Activated B cell treated with CpG ODN at 0.5 μM for 24 hours (primary cell): ENCODE measurements around the gene UBIAD1. TPM values are rescaled to one million over a fixed set of nuclear protein-coding genes. Genes with fewer than 3 reads are reported as not detected.
"Not testable (repeated sequence)": the region's sequence is repeated elsewhere in the genome, so short reads cannot be mapped to it uniquely, and the experiment has no call there.

Experiments
- ATAC-seq: fragments of 200-7000 bp; cut with Tn5 transposase; one replicate; pipeline ENCODE4 v1.10.0; 2021; ENCODE audit warnings: low read depth, mild to moderate bottlenecking, moderate library complexity
- CTCF ChIA-PET: fragments of 350-600 bp; sonication (Branson Sonifier 250); formaldehyde crosslinking; loops from one replicate; lab custom pipeline; 2021; ENCODE audit warnings: antibody characterized with exemption; lab: Charles Lee
- POLR2A ChIA-PET: fragments of 350-600 bp; sonication (Branson Sonifier 250); formaldehyde crosslinking; loops from one replicate; lab custom pipeline; 2021; ENCODE audit warnings: antibody characterized with exemption; lab: Charles Lee
- DNase-seq: peaks from one replicate; pipeline ENCODE4 v3.0.0; 2022
- H3K27ac Mint-ChIP-seq: one replicate; pipeline ENCODE4 v1.8.0; 2020; ENCODE audit warnings: mixed read lengths
- H3K27me3 Mint-ChIP-seq: one replicate; pipeline ENCODE4 v1.8.0; 2021; ENCODE audit warnings: mixed read lengths
- H3K36me3 Mint-ChIP-seq: one replicate; pipeline ENCODE4 v1.8.0; 2021; ENCODE audit warnings: low read depth, mixed read lengths
- H3K4me1 Mint-ChIP-seq: one replicate; pipeline ENCODE4 v1.8.0; 2021; ENCODE audit warnings: mixed read lengths
- H3K4me3 Mint-ChIP-seq: one replicate; pipeline ENCODE4 v1.8.0; 2020; ENCODE audit warnings: mild to moderate bottlenecking, mixed read lengths
- H3K9me3 Mint-ChIP-seq: one replicate; pipeline ENCODE4 v1.8.0; 2020; ENCODE audit warnings: mixed read lengths
- intact Hi-C: fragments of 100-400 bp; cut with micrococcal nuclease; formaldehyde crosslinking; loops from one replicate; pipeline ENCODE4 v1.15.1; 2024
- total RNA-seq: library from RNA; stranded (reverse); gene quantifications from 2 replicates; pipeline ENCODE4 v1.2.3, GENCODE V29; 2022
- TF ChIP-seq, protein P1 (sequence below): fragments of 200-600 bp; IDR thresholded peaks from one replicate; pipeline ENCODE4 v1.8.0; 2022; ENCODE audit warnings: antibody characterized with exemption, mild to moderate bottlenecking

Gene UBIAD1
- total RNA-seq, 1 donor from 2014 or later: 27.8 TPM

DNA sequence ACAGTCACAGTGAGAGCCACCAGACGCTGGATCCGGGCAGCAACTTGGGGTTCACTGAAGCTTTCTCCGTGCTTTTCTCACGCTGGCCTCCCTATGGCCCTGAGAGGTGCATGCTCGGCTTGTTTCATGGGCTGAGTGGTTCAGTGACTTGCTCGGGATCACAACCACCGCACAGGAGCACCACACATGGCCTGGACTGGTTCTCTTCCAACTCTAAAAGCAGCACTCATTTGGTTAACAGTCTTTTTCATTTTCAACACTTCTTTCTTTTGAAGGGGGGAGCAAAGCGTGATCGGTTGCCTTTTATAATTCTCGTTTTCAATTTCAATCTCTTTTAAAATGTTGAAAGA, 26.2 kb downstream of the UBIAD1 start:
- Mint-ChIP-seq H3K27me3 (no peaks in the 10 kb centered on the region), H3K36me3 (peaks cover 29% of the 10 kb centered on the region), H3K9me3 (no peaks in the 10 kb centered on the region), H3K27ac (no peak overlapping the region), H3K4me1 (no peaks in the 10 kb centered on the region), H3K4me3 (no peak overlapping the region)
- CTCF ChIA-PET: no interaction called here
- DNase-seq (no peak), ATAC-seq (no peak)
- POLR2A ChIA-PET: no interaction called here
- intact Hi-C loops: no loop called here
- TF ChIP-seq, protein P1, sequence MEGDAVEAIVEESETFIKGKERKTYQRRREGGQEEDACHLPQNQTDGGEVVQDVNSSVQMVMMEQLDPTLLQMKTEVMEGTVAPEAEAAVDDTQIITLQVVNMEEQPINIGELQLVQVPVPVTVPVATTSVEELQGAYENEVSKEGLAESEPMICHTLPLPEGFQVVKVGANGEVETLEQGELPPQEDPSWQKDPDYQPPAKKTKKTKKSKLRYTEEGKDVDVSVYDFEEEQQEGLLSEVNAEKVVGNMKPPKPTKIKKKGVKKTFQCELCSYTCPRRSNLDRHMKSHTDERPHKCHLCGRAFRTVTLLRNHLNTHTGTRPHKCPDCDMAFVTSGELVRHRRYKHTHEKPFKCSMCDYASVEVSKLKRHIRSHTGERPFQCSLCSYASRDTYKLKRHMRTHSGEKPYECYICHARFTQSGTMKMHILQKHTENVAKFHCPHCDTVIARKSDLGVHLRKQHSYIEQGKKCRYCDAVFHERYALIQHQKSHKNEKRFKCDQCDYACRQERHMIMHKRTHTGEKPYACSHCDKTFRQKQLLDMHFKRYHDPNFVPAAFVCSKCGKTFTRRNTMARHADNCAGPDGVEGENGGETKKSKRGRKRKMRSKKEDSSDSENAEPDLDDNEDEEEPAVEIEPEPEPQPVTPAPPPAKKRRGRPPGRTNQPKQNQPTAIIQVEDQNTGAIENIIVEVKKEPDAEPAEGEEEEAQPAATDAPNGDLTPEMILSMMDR: no peak

DNA sequence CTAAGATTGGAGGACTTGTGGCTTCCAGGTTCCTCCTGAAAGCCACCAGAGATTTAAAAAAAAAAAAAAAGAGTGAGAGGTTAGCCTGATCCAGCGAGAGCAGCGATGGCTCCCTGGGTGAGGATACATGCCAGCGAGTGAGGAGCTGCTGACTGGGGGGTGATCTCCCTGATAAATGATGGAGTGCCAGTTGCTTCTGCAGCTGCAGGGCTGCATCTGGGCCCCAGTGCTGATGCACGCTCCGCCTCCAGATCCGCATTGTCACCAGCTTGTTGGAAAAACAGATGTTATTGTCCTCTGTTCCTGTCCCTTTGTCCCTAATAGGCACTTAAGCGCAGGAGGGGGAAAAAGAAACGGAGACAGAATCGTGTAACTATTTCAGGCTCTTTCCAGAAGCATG, 28.6 kb downstream of the UBIAD1 start:
- H3K4me3 Mint-ChIP-seq: no peak overlapping the region
- DNase-seq (no peak), ATAC-seq (no peak)
- TF ChIP-seq, protein P1: no peak
- no peaks in the 10 kb centered on the region for H3K9me3 Mint-ChIP-seq
- ChIA-PET CTCF (no interaction called here), POLR2A (no interaction called here)
- no peak overlapping the region for H3K27ac Mint-ChIP-seq
- intact Hi-C loops: no loop called here
- no peaks in the 10 kb centered on the region for H3K27me3 Mint-ChIP-seq
- no peaks in the 10 kb centered on the region for H3K4me1 Mint-ChIP-seq
- H3K36me3 Mint-ChIP-seq: peaks cover 13% of the 10 kb centered on the region

DNA sequence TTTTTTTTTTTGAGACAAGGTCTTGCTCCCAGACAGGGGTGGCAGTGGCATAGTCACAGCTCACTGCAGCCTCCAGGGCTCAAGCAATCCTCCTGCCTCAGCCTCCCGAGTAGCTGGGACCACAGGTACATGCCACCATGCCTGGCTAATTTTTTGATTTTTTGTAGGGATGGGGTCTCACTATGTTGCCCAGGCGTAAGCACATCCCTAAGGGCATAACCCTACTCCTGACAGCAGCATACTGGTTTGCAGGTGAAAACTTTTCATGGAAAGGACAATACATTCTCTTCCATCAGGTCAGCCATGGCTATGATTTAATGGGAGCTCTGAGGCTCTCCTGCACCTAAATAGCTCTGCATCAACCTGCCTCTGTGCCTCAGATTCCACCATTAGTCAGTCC, 29.4 kb downstream of the UBIAD1 start:
- TF ChIP-seq, protein P1: no peak
- POLR2A ChIA-PET: no interaction called here
- Mint-ChIP-seq H3K4me3 (no peak overlapping the region), H3K4me1 (no peaks in the 10 kb centered on the region), H3K27ac (no peak overlapping the region), H3K9me3 (no peaks in the 10 kb centered on the region), H3K27me3 (no peaks in the 10 kb centered on the region), H3K36me3 (peaks cover 7% of the 10 kb centered on the region)
- ATAC-seq: no peak
- DNase-seq: no peak
- CTCF ChIA-PET: no interaction called here
- intact Hi-C loops: no loop called here

DNA sequence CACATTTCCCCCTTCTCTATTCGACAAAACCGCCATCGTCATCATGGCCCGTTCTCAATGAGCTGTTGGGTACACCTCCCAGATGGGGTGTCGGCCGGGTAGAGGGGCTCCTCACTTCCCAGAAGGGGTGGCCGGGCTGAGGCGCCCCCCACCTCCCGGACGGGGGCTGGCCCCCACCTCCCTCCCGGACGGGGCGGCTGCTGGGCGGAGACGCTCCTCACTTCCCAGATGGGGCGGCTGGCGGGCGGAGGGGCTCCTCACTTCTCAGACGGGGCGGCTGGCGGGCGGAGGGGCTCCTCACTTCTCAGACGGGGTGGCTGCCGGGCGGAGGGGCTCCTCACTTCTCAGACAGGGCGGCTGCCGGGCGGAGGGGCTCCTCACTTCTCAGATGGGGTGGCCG, 32.5 kb downstream of the UBIAD1 start:
- DNase-seq, ATAC-seq, H3K27me3 Mint-ChIP-seq, H3K4me1 Mint-ChIP-seq, H3K4me3 Mint-ChIP-seq, H3K9me3 Mint-ChIP-seq, H3K27ac Mint-ChIP-seq, POLR2A ChIA-PET, H3K36me3 Mint-ChIP-seq, CTCF ChIA-PET, intact Hi-C loops: not testable (repeated sequence)

DNA sequence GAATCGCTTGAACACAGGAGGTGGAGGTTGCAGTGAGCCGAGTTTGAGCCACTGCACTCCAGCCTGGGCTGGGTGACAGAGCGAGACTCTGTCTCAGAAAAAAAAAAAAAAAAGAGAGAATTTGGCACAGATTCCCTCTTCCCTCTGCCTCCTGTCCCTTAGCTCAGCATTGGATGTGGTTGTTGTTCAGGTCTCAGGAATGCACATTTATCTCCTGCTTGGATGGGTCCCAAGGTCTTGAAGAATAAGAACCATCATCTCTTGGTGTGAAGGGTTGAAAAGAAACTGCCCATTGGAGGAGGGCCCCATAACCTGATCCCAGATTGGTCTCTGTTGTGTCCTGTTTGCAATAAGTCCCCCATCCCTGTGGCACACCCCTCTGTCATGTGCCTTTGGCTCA, 34.9 kb downstream of the UBIAD1 start:
- CTCF ChIA-PET: no interaction called here
- no peak for ATAC-seq

More for the DNA sequence above, 34.9 kb downstream of the UBIAD1 start:
- TF ChIP-seq, protein P1: no peak
- no peak for DNase-seq
- Mint-ChIP-seq H3K4me1 (no peaks in the 10 kb centered on the region), H3K4me3 (no peak overlapping the region), H3K36me3 (no peaks in the 10 kb centered on the region), H3K27ac (no peak overlapping the region), H3K9me3 (no peaks in the 10 kb centered on the region), H3K27me3 (no peaks in the 10 kb centered on the region)
- POLR2A ChIA-PET: interaction anchor here (0.6 kb wide), 1 partner anchor 9 kb away, joined by 3 read pairs; no protein-coding TSS in a partner anchor
- intact Hi-C loops: no loop called here
